Dermis microvascular lymphatic vessel endothelial cell (primary cell): ENCODE measurements around the gene NTM. TPM values are rescaled to one million over a fixed set of nuclear protein-coding genes. Genes with fewer than 3 reads are reported as not detected.

ENCODE experiments used
- DNase-seq, 2 donors: peaks; one replicate each; pipeline versions ENCODE4 v3.0.0 to v3.0.0-alpha.2; 2010; ENCODE audit warnings: low read depth in 2 of 2
- total RNA-seq: library from RNA; depleted of rRNA; stranded (reverse); fragments of >200 nt; gene quantifications from 2 replicates; pipeline ENCODE4 v1.2.1, GENCODE V29; 2014

The NTM gene
- total RNA-seq, 1 donor from 2014 or later: under 0.01 TPM

DNA sequence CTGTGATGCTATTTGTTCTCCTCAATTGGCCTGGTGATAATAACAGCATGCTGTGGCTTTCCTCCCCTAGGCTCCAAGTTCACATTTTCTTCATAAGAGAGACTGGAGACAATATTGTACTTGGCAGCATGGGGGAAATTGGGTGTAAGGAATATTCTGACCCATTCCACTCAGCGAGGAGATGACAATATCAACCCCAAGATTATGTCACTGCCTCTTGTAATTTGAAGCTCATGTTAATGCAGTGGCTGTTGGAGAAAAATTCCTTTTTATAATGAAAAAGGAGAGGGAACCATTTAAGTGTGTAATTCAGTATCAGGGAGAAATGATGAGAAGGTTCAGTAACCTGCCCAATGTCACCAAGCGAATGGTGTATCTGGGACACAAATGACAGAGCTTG, 665.8 kb downstream of the NTM start:
- DNase-seq: no peak

- DNase-seq: no peak
Measured at GRCh38 chr11:132036746-132037466, 666.5 kb downstream of the NTM start.

- no peak for DNase-seq
Measured at GRCh38 chr11:132037467-132037862, 667.0 kb downstream of the NTM start.

GRCh38 chr11:132037956-132038355, 667.5 kb downstream of the NTM start:
- DNase-seq: no peak

- no peak for DNase-seq
Measured at GRCh38 chr11:132039521-132039920, 669.1 kb downstream of the NTM start.

DNA sequence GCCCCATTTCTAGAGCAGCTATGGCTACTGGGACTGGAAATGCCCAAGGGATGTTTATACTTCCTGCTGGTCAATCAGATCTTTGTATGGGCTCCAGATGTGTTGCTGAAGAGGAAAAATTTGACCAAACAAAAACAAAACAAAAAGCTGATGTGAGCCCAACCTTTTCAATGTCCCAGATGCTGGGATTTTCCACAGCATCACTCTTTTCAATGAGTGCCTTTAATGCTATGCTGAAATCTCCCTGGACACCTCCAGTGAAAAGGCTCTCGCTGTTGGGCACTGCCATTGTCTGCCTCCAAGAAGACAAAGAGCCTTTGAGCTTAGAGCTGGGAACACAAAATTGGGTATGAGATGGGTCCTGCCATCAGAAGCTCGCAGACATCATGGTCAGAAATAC, 671.9 kb downstream of the NTM start:
- no peak for DNase-seq

DNA sequence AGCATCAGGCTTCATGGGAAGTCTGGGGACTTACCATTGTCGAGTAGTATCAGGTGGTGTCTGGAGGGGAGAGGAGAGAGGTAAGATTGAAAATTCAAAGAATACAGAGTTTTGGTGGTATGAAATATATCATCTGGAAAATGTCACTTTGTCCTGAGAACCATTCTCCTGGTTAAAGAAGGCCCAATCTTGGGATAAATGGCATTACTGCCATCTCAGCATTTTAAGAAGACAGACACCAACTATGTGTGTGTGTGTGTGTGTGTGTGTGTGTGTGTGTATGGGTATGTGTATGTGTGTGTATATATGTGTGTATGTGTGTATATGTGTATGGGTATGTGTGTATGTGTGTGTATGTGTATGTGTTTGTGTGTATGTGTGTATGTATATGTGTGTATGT, 673.3 kb downstream of the NTM start:
- no peak for DNase-seq

DNA sequence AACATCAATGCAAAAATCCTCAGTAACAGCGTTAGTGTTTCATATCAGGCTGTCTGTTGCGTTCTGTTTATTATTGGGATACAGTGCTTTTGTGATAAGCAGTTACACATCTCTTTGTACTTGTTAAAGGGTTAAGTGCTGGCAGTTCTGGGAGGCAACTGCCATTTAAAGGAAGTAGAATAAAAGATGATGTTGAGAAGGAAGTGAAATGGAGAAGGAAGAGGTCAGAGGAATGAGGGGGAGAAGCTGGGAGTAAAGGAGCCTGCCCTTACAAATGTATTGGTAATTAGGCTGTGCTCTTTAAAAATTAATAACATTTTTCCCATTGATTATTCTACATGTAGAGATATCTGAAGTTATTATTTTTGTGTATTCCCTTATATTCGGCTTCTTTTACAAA, 674.7 kb downstream of the NTM start:
- DNase-seq: no peak

DNA sequence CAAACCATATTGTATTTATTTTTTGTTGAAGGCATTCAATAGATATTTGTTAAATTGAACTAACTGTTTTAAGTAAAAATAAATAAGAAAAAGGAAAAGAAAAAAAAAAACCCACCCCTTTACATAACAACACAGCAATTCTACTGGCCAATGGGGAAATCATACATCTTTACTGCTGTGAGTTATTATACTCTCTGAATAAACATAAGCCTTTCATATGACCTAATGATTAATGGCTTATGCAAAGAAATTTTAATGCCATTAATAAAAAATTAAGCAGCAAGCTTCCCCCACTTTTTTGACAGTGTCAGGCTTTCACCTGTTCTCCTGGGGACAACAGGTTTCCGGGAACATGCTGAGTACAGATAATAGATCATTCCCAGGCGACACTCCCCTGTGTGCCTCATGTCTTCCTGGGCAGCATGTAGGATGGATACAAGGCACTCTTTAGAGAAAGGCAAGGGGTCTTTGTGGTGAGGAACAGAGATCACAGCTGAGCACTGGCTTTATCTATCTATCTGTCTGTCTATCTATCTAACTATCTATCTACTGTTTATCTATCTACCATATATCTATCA, 676.0 kb downstream of the NTM start:
- DNase-seq: no peak

- no peak for DNase-seq
Measured at GRCh38 chr11:132047167-132047566, 676.8 kb downstream of the NTM start.

GRCh38 chr11:132048040-132048439, 677.6 kb downstream of the NTM start:
- no peak for DNase-seq

GRCh38 chr11:132049205-132049604, 678.8 kb downstream of the NTM start:
- no peak for DNase-seq

GRCh38 chr11:132050049-132050448, 679.6 kb downstream of the NTM start:
- DNase-seq: no peak

DNA sequence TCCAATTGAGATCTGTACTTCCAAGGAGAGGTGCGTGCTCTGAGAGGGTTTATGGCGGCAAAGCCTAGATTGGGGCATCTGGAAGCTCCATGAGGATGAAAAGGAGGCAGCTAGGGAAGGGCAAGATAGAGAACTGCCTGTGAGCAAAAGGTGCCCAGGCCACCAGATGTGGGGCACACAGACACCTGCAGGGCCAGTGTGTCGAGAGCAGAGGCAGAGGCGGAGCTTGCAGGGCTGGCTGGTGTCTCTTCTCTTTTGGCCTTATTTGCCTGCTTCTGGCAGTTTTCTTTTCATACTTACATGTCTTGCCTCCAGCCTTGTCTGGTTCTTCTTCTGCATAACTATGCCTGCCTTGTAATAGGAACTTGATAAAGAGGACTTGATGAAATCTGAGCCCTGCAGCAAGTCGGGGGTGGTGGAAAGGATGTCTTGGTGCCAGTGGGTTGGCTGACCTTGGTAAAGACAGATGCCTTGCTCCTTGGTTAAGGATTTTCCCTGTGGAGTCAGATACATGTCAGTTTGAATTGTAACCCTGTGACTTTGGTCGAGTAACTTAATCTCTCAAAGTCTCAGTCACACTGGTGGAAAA, 680.3 kb downstream of the NTM start:
- no peak for DNase-seq

GRCh38 chr11:132051704-132052103, 681.3 kb downstream of the NTM start:
- no peak for DNase-seq

- no peak for DNase-seq
Measured at GRCh38 chr11:132052342-132052741, 681.9 kb downstream of the NTM start.

GRCh38 chr11:132052904-132053303, 682.5 kb downstream of the NTM start:
- DNase-seq: no peak

- DNase-seq: peak in 1 of 2 donors; percentile 8
Measured at GRCh38 chr11:132054822-132055221, 684.4 kb downstream of the NTM start.

GRCh38 chr11:132055296-132055695, 684.9 kb downstream of the NTM start:
- no peak for DNase-seq

DNA sequence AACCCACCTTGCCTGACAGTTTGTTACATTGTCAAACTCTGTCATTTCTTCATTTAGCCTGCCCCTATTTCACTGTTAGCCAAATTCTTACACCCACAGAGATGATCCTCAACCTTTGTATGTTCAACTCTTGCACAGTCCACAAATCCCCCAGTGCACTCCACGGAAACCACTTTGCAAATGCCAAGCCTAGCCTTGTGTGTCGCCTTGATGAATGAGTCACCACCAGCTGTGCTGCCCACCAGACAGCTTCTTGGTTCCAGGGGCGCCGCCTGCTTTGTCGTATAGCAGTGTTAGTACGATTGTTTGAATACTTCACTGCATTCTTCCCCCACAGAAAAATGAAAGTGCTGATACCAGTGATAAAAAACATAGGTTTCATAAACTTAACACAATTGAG, 686.3 kb downstream of the NTM start:
- no peak for DNase-seq

GRCh38 chr11:132057266-132057665, 686.9 kb downstream of the NTM start:
- DNase-seq: no peak

GRCh38 chr11:132058211-132058772, 687.9 kb downstream of the NTM start:
- no peak for DNase-seq

- DNase-seq: no peak
Measured at GRCh38 chr11:132060567-132060966, 690.2 kb downstream of the NTM start.
